GM19463 (cell line): ENCODE data around the gene PCDH1.
"Not testable (repeated sequence)": the region's sequence is repeated elsewhere in the genome, so short reads cannot be mapped to it uniquely, and the experiment has no call there.

Experiments used
- ATAC-seq: cut with Tn5 transposase; IDR thresholded peaks from one replicate; pipeline ENCODE4 v1.9.1; 2021; ENCODE audit warnings: mild to moderate bottlenecking, moderate library complexity; ENCODE audit not compliant: unreplicated experiment

PCDH1 gene

DNA sequence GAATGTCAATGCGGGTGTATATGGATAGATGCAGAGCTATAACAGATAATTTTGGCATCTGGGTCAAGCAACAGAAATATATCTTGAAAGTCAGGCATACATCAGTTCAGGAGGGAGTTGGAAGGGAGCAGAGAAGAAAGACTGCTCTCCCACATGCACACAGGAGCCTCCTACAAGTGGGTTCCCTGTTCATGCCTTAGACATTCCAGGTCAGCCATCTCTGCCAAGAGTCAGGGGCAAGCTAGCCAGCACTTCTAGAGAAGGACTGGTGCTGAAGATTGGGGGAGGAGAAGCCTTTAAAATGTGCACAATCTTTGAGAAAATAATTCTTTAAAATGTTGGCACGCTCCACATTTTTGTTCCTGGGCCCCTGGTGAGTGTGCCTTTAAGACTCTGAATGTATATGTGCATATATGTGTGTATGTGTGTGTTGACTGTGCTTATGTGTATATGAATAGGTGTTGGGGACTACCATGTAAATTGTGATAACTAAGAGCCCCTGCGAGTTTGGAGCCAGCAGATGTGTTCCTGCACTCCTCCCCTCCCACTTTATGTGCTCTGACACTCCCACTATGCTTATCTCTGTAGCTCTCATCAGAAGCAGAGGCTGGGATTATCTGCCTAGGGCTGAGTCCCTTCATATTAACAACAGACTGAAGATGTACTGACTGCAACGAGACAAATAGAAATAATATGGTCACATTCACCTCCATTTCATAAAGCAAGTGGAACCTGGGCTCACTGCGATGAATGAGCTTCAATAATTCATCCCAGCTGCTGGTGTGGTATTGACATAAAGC lies 24.0 kb upstream of the PCDH1 start:
- no peak for ATAC-seq

DNA sequence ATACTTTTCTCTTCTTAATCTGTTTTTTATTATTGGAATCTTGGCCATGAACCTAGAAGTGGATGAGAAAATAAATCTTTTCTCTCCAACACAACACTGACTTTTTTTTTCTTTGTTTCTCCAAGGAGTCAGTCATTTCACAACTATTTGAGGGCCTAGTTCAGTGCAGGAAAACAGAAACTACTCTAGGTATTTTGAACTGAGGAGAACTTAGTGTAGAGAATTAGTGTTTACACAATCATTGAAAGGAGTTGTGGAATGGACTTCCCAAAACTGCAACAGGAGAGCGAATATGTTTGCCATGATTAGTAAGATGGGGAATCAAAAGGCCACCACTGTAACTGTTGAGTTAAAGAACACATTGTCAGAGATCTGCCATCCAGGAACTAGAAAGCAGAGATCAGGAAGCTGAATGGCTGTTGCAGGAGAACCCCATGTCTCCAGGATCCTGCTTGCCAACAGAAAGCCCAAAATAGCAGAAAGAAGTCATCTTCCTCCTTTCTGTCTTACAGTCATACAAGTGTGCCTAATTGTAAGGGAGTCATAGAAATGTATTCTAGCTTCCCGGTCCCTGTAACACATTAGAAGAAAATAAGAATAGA lies 20.3 kb upstream of the PCDH1 start:
- no peak for ATAC-seq

DNA sequence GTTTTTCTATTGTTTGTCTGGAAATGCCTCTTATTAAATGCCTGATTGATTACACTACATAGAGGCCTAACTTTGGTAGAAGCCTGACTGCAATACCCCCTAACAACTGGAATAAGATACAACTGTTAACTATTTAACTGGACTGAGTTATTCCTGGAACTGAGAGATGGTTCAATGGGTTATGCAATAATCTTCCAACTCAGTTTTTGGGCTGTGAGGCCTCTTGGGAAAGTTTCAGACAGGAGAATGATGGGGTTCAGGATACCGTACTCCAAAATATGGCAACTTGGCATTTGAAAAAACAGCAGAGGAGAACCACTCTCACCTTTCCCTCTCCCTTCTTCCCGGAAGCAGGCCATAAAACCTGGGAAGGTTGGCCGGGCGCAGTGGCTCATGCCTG lies 19.2 kb upstream of the PCDH1 start:
- no peak for ATAC-seq

DNA sequence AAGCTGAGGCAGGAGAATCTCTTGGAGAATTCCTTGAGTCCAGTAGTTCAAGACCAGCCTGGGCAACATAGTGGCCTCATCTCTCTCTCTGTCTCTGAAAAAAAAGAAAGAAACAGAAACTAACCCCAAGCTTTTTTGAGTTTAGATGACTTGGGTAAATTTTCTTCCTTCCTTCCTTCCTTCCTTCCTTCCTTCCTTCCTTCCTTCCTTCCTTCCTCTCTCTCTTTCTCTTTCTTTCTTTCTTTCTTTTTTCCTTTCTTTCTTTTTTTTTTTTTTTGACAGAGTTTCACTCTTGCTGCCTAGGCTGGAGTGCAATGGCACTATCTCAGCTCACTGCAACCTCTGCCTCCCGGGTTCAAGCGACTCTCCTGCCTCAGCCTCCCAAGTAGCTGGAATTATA lies 12.2 kb upstream of the PCDH1 start:
- ATAC-seq, result not testable (repeated sequence)

DNA sequence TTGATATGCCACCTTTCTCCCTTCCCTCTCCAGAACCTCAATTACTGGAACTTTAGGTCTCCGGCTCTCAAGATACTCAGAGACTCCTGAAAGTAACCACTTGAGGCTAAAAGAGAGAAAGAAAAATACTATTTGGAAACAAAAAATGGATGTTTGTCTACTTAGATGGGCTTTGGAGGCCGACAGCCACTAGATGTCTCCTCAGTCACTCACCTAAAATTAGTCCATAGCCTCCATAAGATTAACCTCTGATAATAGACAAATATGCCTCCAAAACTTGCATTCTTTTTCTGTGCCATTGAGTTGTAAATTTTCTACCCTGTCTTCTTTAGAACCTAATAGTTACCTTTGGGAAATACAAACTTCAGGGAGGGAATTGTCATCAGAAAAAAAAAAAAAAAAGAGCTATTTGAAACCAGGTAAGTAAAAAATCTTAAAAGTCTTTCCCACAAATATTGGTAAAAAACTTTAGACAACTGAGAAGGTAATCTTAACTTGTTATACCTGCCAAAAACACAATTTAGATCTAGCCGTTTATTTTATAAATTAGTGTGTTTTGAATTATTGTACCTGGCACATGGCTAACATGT lies 11.2 kb upstream of the PCDH1 start:
- ATAC-seq, result no peak

DNA sequence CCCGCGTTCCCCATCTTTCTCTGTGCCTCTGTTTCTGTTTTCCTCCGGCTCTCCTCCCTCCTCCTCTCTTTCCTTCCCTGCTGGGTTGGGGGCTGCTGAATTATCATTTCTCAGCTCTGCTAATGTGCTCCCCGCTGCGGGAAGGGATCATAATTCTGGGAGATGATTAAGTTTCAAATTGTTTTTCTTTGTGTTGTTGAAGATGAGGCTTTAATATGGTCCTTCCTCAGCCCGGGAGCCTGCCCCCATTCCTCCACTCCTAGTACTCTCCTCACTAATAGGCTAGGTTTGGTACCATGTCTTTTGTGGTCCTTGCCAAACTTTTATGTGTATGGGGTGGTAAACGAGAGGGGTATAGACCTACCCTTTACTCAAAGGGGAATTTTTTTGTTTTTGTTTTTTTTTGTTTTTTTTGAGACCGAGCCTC lies 5.7 kb upstream of the PCDH1 start:
- no peak for ATAC-seq

DNA sequence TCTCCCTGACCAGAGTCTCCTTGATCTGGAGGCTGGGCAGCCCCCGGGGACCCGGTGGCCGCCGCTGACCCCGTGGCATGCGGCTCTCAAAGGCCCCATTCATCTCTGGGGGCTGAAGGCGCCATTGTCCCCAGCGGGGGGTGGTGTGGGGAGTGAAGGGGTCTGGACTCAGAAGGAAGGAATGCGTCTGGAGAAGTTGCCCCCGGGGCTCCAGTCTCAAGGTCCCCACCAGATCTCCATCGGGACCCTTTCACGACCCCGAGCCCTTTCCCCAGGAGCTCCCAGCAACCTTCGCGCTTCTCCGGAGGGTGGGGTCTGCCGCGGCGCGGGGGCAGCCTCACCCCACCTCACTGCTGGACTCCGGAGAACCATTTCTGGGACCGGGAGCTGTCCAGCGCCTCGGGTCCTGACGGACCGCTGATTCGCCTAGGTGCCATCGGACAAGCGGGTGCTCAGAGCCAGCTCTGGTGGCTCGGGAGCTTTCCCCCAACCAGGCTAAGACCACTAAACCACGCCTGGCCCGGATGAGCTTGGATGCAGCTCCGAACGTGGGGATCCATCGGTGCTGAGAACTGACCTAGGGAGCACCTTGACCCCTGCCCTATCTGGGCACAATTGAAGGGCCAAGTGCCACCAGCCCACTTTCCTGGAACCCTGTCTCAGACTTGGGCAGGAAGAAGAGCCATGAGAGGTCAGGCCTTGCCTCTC lies 5.1 kb upstream of the PCDH1 start:
- ATAC-seq, result no peak

DNA sequence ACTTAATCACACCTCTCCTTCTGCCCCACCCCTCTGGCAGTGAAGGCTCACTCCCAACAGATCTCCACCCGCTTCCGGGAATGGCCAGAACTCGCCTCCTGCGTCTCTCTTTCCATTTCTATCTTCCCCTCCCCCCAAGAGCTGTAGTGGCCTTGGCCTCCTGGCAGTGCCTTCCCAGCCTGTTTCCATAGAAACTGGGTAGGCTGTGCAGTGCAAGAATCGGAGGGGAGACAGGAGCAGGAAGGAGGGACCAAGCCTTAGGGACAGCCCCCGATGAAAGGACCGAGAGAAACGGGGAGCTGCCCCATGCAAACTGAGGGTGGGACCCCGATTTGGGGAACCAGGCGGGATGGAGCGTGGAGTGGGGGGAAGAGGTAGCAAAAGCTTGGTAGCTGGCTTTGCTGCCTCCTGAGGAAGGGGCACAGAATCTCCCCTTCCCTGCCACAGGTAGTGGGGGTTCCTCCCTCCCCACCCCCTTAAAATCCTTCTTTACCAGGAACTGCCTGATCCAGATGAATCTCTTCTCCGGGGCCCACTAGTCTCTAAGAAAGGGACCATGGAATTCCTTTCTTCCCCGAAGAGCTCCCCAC lies 4.5 kb upstream of the PCDH1 start:
- no peak for ATAC-seq

DNA sequence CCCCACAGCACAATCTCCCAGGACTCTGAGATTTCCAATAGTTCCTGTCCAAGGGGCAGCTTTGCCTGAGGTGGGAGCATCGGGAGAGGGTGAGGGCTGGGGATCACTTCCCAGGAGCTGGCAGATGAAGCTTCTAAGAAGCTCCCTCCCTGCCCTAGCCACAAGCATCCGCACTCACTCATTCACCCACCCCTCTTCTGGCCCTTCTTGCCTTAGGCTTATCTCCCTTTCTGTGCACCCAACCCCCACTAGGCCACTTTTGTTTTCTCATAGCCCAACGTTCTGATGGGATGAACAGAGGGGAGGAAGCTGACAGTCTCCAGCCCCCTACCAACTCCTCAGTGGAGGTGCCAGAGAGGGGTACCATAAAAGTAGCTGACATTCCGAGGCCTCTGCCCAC lies 3.7 kb upstream of the PCDH1 start:
- ATAC-seq, result no peak

DNA sequence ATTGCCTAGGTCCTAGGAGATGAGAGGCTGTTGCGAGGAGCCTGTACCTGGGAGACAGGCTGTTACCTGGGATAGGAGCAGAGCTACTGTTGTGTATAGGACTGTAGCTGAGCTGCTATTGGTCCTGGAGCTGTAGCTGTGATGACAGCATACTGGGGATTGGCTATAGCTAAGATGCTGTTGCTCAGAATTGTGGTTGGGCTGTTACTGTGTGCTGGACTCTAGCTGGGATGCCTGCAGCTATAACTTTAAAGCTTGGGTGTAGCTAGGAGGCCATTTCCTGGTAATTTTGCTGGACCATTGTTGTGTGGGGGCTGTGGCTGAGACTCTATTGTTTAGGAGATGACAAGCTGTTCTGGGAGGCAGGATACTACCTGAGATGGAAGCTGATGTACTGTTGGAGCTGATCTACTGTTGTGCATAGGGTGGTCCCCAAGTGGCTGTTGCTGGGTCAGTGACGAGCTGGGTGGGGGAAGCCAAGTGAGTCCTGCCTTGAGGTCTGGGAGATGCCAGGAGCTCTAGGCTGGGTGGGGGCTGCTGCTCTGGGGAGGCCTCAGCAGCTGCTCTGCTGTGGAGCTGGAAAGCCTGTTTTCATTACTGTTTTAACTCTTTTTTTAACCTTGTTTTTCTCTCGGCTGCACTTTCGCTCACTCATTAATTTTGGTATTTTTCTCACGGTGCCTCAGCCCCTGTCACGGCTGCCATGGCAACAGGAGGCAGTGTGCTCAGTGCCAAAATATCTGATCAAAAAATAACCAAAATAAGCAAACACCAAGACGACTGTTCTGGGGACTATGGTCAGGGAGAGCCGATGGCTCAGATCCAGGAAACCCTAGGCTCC lies 3.0 kb upstream of the PCDH1 start:
- no peak for ATAC-seq

DNA sequence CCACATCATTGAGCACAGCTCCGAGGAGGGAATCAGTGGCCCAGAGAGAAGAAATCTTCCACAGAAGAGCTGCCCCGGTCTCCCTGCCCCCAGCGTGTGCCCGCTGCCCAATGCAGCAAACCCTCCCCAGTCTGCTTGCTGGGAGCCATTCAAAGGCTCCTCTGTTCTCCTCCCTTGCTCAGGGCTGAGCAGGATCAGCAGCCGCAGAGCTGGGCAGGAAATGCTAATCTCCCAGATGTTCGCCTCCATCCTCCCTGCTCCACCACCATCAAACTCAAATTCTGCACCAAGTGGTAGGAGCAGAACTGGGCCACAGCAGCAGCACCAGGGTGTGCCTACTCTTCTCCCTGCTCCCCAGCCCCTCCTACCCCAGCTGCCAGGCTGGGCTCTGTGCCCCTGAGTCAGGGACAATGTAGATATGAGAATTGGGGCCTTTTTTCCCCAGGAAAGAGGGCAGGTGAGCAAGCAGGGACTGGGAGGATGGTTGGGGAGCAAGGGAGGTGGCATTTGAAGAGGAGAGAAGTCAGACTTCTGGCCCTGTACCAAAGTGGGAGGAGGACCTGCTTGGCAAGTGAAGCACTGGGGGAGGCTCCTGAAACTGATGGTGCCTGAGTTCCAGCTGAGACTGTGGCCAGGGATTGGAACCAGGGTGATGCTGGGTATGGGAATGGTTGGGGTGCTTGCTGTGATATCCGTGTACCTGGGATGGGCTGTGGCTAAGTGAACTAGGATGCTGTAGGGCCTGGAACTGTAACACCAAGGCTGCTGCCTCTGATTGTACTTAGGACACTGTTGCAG lies 1.9 kb upstream of the PCDH1 start:
- no peak for ATAC-seq

DNA sequence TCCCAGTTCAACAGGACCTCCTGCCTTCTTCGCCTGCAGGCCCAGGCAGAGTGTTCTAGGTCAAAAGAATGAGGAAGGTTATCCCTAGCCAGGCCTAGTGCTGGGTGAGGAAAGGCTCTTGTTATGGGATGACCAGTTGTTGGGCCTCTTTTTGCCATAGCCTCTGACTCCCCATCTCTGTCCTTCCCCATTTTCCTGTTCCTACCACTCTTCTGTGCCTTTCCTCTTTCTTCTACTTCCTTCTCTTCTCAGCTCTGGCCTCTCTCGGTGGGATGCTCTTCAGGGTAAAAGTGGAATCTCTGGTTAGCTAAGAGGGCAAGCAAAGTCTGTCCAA lies 1.2 kb upstream of the PCDH1 start:
- no peak for ATAC-seq

DNA sequence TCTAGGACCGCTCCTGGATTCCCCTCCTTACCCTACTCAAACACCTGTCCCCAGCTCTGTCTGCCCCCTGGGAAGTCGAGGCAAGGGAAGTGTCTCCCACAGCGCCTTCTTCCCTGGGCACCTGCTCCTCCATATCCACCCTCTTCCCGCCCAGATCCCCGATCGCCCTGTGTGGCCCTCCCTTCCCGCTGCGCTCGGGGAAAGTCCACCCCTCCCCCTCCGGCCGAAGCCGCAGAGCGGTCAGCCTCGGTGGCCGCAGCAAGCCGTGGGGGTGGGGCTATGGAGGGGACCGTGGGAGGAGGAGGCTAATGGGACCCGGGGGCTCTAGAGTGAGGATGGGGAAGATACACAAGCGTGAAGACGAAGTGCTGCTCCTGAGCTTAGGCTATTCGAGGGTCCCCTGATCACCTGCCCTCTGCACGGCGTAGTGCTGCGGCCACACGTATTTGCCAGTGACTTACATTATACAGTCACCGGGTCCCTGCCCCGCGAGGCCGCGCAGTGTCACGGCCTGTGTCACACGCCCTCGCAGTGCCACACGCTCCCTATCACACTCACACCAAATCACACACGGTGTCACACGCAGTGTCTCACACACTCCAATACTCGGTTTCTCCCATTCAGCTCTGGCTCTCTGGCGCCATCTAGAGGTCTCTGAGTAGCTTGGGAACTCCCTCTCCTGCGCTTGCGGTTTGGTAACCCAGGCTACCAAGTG lies 658 bp upstream of the PCDH1 start:
- ATAC-seq, result peak; percentile 89

DNA sequence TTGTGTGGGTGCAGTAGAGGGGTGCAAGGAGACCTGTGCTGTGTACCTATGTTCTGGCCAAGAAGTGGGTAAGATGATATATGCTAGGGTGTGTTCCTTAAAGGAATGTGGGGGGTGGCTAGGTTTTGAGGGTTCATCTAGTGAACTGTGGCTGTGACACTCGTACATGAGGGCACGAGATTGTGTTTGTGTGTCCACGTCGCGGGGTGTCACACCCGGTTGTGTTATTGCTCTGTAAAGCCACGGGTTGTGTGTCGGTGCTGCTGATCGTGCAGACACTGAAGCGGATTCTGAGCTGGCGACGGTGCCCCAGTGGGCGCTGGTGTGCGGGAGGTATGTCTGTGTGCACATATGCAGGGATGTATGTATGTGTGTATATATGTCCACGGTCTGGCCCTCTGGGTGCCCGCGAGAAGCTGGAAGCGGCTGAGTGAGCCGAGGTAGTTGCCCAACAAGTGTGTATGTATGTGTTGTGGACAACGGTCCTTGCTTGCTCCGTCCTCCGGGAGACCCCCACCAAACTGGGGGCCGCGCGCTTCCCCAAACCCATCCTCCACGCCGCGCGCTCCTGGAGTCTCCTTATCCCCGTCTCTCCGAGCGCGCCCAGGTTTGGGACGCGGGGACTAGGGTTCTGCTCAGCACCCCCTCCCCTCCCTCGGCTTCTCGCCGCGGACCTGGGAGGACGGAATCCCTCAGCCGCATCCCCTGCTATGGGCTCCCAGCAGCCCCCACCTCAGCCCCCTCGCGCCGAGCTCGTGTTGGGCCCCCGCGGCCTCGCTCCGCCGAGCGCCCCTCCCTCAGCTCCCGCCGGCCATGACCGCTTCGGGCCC lies 639 bp downstream of the PCDH1 start:
- no peak for ATAC-seq

DNA sequence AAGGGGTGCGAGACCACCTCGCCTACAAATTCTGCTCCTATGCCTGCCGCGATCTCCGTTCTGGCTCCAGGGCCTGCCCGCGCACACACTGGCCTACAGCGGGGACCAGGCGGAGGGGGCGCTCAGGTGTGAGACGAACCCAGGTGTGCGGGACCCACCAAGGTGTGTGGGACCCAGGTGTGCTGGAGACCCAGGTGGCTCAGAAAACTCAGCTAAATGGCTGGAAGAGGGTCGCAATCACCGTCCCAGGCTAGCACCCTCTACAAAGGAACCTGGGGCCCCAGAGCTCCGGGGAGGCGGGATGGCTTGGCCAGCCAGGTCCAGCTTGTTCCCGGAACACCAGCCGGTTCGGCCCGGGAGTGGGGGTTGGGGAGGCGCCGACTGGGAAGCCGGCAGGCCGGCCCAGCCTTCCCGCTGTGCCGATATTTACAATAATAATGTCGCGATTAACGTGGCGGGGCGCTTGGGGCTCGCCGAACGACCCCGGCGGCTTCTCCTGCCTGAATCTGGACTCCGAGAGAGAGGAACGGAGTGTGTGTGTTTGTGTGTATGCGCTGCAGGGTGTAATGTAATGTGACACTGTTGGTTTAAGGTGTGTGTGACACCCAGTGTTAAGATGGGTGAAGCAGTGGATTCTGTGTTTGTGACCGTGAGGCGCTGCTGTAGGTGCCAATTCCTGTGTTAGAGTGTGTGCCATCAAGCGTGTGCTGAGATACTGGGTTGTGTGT lies 1.4 kb downstream of the PCDH1 start:
- no peak for ATAC-seq

DNA sequence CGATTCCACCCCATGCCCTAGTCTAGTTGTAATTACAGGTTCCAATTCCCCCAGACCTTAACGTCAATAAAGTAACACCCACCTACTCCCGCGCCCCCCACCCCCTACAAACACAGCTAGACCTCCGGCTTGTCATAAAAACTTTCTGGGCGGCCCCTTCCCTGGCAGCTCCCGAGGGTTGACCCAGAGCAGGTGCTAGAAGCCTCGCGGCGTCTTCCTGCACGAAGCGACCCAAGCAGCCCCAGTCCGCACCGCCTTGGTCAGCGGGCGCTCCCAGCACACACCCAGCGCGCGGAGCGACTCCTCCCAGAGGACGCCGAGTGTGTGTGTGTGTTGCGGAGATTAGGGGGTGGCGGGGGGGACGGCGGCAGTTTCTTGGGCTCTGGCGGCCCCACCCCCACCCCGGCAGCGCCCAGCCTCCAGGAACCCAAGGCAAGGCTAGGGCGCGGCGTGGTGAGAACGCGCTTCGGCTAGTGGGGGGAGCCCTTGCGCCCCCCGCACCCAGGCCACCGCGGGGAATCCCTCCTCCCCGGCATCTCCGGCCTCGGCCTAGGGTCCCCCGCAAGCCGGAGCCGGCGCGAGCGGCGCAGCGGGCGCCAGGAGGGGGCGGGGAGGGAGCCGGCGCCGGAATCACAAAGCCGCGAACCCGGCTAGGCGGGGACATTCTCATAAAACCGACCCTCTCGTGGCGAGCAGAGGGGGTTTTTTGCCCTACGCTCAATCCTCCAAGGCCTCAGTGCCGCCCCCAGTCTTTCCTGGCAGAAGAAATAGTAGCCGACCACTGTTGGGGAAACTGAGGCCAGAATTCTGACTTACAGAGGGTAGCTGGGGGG lies 2.2 kb downstream of the PCDH1 start:
- ATAC-seq, result no peak
